IPS-11a (cell line): Measurements from ENCODE around the gene SUB1.
"Not testable (repeated sequence)": the region's sequence is repeated elsewhere in the genome, so short reads cannot be mapped to it uniquely, and the experiment has no call there.

ENCODE experiments used
- H3K4me3 ChIP-seq: one replicate; pipeline ENCODE4 v1.5.1; 2013; ENCODE audit warnings: low read depth, low read length, control low read depth

The SUB1 gene

GRCh38 chr5:32598997-32599549, 13.7 kb downstream of the SUB1 start:
- H3K4me3 ChIP-seq = no peak overlapping the region

GRCh38 chr5:32600054-32600622, 14.8 kb downstream of the SUB1 start:
- H3K4me3 ChIP-seq = no peak overlapping the region

- H3K4me3 ChIP-seq = no peak overlapping the region
Measured at GRCh38 chr5:32601623-32602295, 16.4 kb downstream of the SUB1 start.

- H3K4me3 ChIP-seq = no peak overlapping the region
Measured at GRCh38 chr5:32602906-32603305, 17.5 kb downstream of the SUB1 start.

GRCh38 chr5:32604800-32605765, 19.7 kb downstream of the SUB1 start:
- no peak overlapping the region for H3K4me3 ChIP-seq

- no peak overlapping the region for H3K4me3 ChIP-seq
Measured at GRCh38 chr5:32605766-32606152, 20.4 kb downstream of the SUB1 start.

- no peak overlapping the region for H3K4me3 ChIP-seq
Measured at GRCh38 chr5:32612134-32612888, 27.0 kb downstream of the SUB1 start.

- H3K4me3 ChIP-seq = no peak overlapping the region
Measured at GRCh38 chr5:32613050-32613672, 27.8 kb downstream of the SUB1 start.

GRCh38 chr5:32615236-32615635, 29.9 kb downstream of the SUB1 start:
- H3K4me3 ChIP-seq = no peak overlapping the region

- no peak overlapping the region for H3K4me3 ChIP-seq
Measured at GRCh38 chr5:32618962-32619361, 33.6 kb downstream of the SUB1 start.

GRCh38 chr5:32621256-32621655, 35.9 kb downstream of the SUB1 start:
- no peak overlapping the region for H3K4me3 ChIP-seq

- no peak overlapping the region for H3K4me3 ChIP-seq
Measured at GRCh38 chr5:32625106-32625505, 39.7 kb downstream of the SUB1 start.

GRCh38 chr5:32625547-32625946, 40.2 kb downstream of the SUB1 start:
- no peak overlapping the region for H3K4me3 ChIP-seq

GRCh38 chr5:32627219-32627870, 42.0 kb downstream of the SUB1 start:
- no peak overlapping the region for H3K4me3 ChIP-seq

GRCh38 chr5:32628049-32628844, 42.9 kb downstream of the SUB1 start:
- H3K4me3 ChIP-seq = no peak overlapping the region

GRCh38 chr5:32630867-32631491, 45.6 kb downstream of the SUB1 start:
- no peak overlapping the region for H3K4me3 ChIP-seq

- H3K4me3 ChIP-seq = not testable (repeated sequence)
Measured at GRCh38 chr5:32633017-32633416, 47.7 kb downstream of the SUB1 start.

- H3K4me3 ChIP-seq = no peak overlapping the region
Measured at GRCh38 chr5:32638309-32638708, 53.0 kb downstream of the SUB1 start.

- no peak overlapping the region for H3K4me3 ChIP-seq
Measured at GRCh38 chr5:32639943-32640342, 54.6 kb downstream of the SUB1 start.
